Glomerular visceral epithelial cell (primary cell): ENCODE measurements around the gene GNAQ.
"Not testable (repeated sequence)": the region's sequence is repeated elsewhere in the genome, so short reads cannot be mapped to it uniquely, and the experiment has no call there.

Source experiments
- DNase-seq: peaks from one replicate; pipeline ENCODE4 v3.0.0-alpha.2; 2016; ENCODE audit errors: extremely low spot score

Gene GNAQ

GRCh38 chr9:77731008-77731698 is 300.5 kb downstream of the GNAQ start:
- DNase-seq, result no peak

- no peak for DNase-seq
Observed at GRCh38 chr9:77729177-77729576, 302.4 kb downstream of the GNAQ start.

GRCh38 chr9:77726814-77727213 is 304.8 kb downstream of the GNAQ start:
- DNase-seq, result no peak

- no peak for DNase-seq
Observed at GRCh38 chr9:77726289-77726688, 305.3 kb downstream of the GNAQ start.

- DNase-seq, result no peak
Observed at GRCh38 chr9:77725820-77726219, 305.8 kb downstream of the GNAQ start.

- DNase-seq, result no peak
Observed at GRCh38 chr9:77725046-77725694, 306.4 kb downstream of the GNAQ start.

GRCh38 chr9:77721156-77721555 is 310.5 kb downstream of the GNAQ start:
- not testable (repeated sequence) for DNase-seq

GRCh38 chr9:77719321-77719720 is 312.3 kb downstream of the GNAQ start:
- no peak for DNase-seq

GRCh38 chr9:77718298-77718640 is 313.3 kb downstream of the GNAQ start:
- DNase-seq, result not testable (repeated sequence)

- peak; percentile 54 for DNase-seq
Observed at GRCh38 chr9:77717608-77718297, 313.9 kb downstream of the GNAQ start.

GRCh38 chr9:77714077-77714549 is 317.5 kb downstream of the GNAQ start:
- no peak for DNase-seq

GRCh38 chr9:77712533-77713130 is 319.0 kb downstream of the GNAQ start:
- peak; percentile 76 for DNase-seq

GRCh38 chr9:77710965-77711648 is 320.5 kb downstream of the GNAQ start:
- DNase-seq, result no peak

GRCh38 chr9:77710316-77710715 is 321.3 kb downstream of the GNAQ start:
- DNase-seq, result no peak

GRCh38 chr9:77708064-77708815 is 323.4 kb downstream of the GNAQ start:
- peak; percentile 52 for DNase-seq

GRCh38 chr9:77707383-77708063 is 324.1 kb downstream of the GNAQ start:
- peak; percentile 93 for DNase-seq

- no peak for DNase-seq
Observed at GRCh38 chr9:77705636-77706035, 326.0 kb downstream of the GNAQ start.

- not testable (repeated sequence) for DNase-seq
Observed at GRCh38 chr9:77702521-77703390, 328.9 kb downstream of the GNAQ start.

GRCh38 chr9:77697238-77697984 is 334.2 kb downstream of the GNAQ start:
- DNase-seq, result no peak
